ENCODE results near the gene TMEM123.

GRCh38 chr11:102426000-102426399 lies 26.6 kb downstream of the TMEM123 start:
- no peak for TF ChIP-seq SRF (IDR thresholded peaks at IDR 0.05; ENCODE audit: low read depth in 2 of 2, low read length in 2 of 2)
- TF ChIP-seq, protein P1, sequence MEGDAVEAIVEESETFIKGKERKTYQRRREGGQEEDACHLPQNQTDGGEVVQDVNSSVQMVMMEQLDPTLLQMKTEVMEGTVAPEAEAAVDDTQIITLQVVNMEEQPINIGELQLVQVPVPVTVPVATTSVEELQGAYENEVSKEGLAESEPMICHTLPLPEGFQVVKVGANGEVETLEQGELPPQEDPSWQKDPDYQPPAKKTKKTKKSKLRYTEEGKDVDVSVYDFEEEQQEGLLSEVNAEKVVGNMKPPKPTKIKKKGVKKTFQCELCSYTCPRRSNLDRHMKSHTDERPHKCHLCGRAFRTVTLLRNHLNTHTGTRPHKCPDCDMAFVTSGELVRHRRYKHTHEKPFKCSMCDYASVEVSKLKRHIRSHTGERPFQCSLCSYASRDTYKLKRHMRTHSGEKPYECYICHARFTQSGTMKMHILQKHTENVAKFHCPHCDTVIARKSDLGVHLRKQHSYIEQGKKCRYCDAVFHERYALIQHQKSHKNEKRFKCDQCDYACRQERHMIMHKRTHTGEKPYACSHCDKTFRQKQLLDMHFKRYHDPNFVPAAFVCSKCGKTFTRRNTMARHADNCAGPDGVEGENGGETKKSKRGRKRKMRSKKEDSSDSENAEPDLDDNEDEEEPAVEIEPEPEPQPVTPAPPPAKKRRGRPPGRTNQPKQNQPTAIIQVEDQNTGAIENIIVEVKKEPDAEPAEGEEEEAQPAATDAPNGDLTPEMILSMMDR (IDR thresholded peaks at IDR 0.05 in 2 of 3, conservative IDR thresholded peaks at IDR 0.05 in 1 of 3; ENCODE audit: control insufficient read depth in 2 of 3, extremely low read depth in 1 of 3, insufficient read depth in 1 of 3, low read depth in 3 of 3, low read length in 3 of 3): no peak
- no peak for TF ChIP-seq RAD21 (IDR thresholded peaks at IDR 0.05; ENCODE audit: insufficient read depth, low read depth, low read length)
- no peak for TF ChIP-seq CEBPB (IDR thresholded peaks at IDR 0.05; ENCODE audit: borderline replicate concordance in 1 of 2, low read depth in 2 of 2, low read length in 2 of 2)
- TF ChIP-seq CREM (IDR thresholded peaks at IDR 0.05; ENCODE audit: low read depth): no peak
- TF ChIP-seq TAF1 (IDR thresholded peaks at IDR 0.05; ENCODE audit: borderline replicate concordance, low read depth, low read length): no peak
- TF ChIP-seq ZZZ3 (IDR thresholded peaks at IDR 0.05; ENCODE audit: control insufficient read depth, insufficient read length, low read depth): no peak
- no peak for TF ChIP-seq EZH2 (IDR thresholded peaks at IDR 0.05; ENCODE audit: borderline replicate concordance, control insufficient read depth, low read depth, low read length)
- no peak for TF ChIP-seq ELK1 (IDR thresholded peaks at IDR 0.05; ENCODE audit: low read depth, low read length)
- TF ChIP-seq CHD2 (IDR thresholded peaks at IDR 0.05; ENCODE audit: borderline replicate concordance, low read depth, low read length): no peak

Data from GM12878 (cell line).